ENCODE measurements around the gene MAPKAP1. TPM values are rescaled to one million over a fixed set of nuclear protein-coding genes. Genes with fewer than 3 reads are reported as not detected.

MAPKAP1 gene
- total and polyA plus RNA-seq, 9 of the 15 experiments (the other 6 are each of a cell fraction or from before 2014, with no cell fraction given): 2.6 to 82.1 (median 61.1) TPM

- no peak for ATAC-seq
- Histone ChIP-seq H3K27ac (ENCODE audit: extremely low read depth, low read depth, low read length) (no peak overlapping the region), H3K27me3 (ENCODE audit: control insufficient read depth in 2 of 2, insufficient read depth in 2 of 2, low read length in 2 of 2) (no peaks in the 10 kb centered on the region), H3K9me1 (ENCODE audit: control insufficient read depth, insufficient read depth, low read length) (no peaks in the 10 kb centered on the region), H3K4me1 (replicated peaks in 1 of 2; ENCODE audit: control insufficient read depth in 2 of 2, insufficient read depth in 2 of 2, low read length in 2 of 2) (peaks cover 12 to 16% of the 10 kb centered on the region in 2 experiments; a peak in 2 of 5 replicates), H3K36me3 (ENCODE audit: control insufficient read depth, insufficient read depth, low read length) (no peaks in the 10 kb centered on the region; the same call in 2 of the 3 replicates), H3K9me3 (replicated peaks; ENCODE audit: control insufficient read depth, insufficient read depth, low read depth, low read length) (no peaks in the 10 kb centered on the region), H3K9ac (ENCODE audit: insufficient read depth in 1 of 2, low read depth in 2 of 2, low read length in 2 of 2) (no peak overlapping the region), H3K4me2 (ENCODE audit: insufficient read depth, low read length) (no peak overlapping the region), H2AFZ (ENCODE audit: low read depth, low read length) (no peak overlapping the region), H4K20me1 (replicated peaks; ENCODE audit: control insufficient read depth, insufficient read depth, low read length) (no peaks in the 10 kb centered on the region), H3K79me2 (ENCODE audit: control insufficient read depth, insufficient read depth, low read length) (peaks cover 18% of the 10 kb centered on the region), H3K4me3 (no peak overlapping the region)
- CTCF ChIA-PET (ENCODE audit: low intra/inter-chr PET ratio): no interaction called here
- intact Hi-C loops (cut with micrococcal nuclease) (no loop called here), in situ Hi-C loops (cut with MboI) (no loop called here)
- no peak for FAIRE-seq
- no TSS peak for BruUV-seq (replicated peaks)
- 76% methylated on average over 4 of the region's 4 CpGs for WGBS (ENCODE audit: insufficient coverage, low coverage, missing lambda C conversion rate)
- peak; percentile 34 for TF ChIP-seq RBM25 (IDR thresholded peaks at IDR 0.05; ENCODE audit: low read depth, low read length, severe bottlenecking)
- no peak for TF ChIP-seq ZBED1 (IDR thresholded peaks at IDR 0.05)
- TF ChIP-seq ZNF121 (CRISPR knock-in tag; conservative IDR thresholded peaks at IDR 0.05): peak; percentile 74
- no peak for DNase-seq (ENCODE audit: extremely low read depth in 1 of 4, low spot score in 3 of 4)
- POLR2A ChIA-PET: no interaction called here
Observed at GRCh38 chr9:125687163-125687863, 19.7 kb downstream of the MAPKAP1 start.

GRCh38 chr9:125685167-125685566, 21.8 kb downstream of the MAPKAP1 start:
- BruUV-seq (replicated peaks): no TSS peak

More at GRCh38 chr9:125685167-125685566, 21.8 kb downstream of the MAPKAP1 start:
- in situ Hi-C loops (cut with MboI): no loop called here
- ChIA-PET POLR2A (interaction anchor here (0.6 kb wide), 1 partner anchor 67 kb away, joined by 3 read pairs; no protein-coding TSS in a partner anchor), CTCF (ENCODE audit: low intra/inter-chr PET ratio) (no interaction called here)
- Histone ChIP-seq H3K4me1 (replicated peaks in 1 of 2; ENCODE audit: control insufficient read depth in 2 of 2, insufficient read depth in 2 of 2, low read length in 2 of 2) (peaks cover 15 to 22% of the 10 kb centered on the region in 2 experiments; a peak in 3 of 5 replicates), H3K9me3 (replicated peaks; ENCODE audit: control insufficient read depth, insufficient read depth, low read depth, low read length) (no peaks in the 10 kb centered on the region), H3K4me3 (no peak overlapping the region), H3K79me2 (ENCODE audit: control insufficient read depth, insufficient read depth, low read length) (peaks cover 18% of the 10 kb centered on the region), H4K20me1 (replicated peaks; ENCODE audit: control insufficient read depth, insufficient read depth, low read length) (0 out of 2 replicates have a peak, but pooled peaks cover 5% of the 10 kb centered on the region), H2AFZ (ENCODE audit: low read depth, low read length) (no peak overlapping the region), H3K9me1 (ENCODE audit: control insufficient read depth, insufficient read depth, low read length) (no peaks in the 10 kb centered on the region), H3K4me2 (ENCODE audit: insufficient read depth, low read length) (no peak overlapping the region), H3K36me3 (ENCODE audit: control insufficient read depth, insufficient read depth, low read length) (no peaks in the 10 kb centered on the region; the same call in 2 of the 3 replicates), H3K9ac (ENCODE audit: insufficient read depth in 1 of 2, low read depth in 2 of 2, low read length in 2 of 2) (no peak overlapping the region), H3K27me3 (ENCODE audit: control insufficient read depth in 2 of 2, insufficient read depth in 2 of 2, low read length in 2 of 2) (no peaks in the 10 kb centered on the region), H3K27ac (ENCODE audit: extremely low read depth, low read depth, low read length) (no peak overlapping the region; the same call in 2 of the 3 replicates)
- intact Hi-C loops (cut with micrococcal nuclease): no loop called here
- DNase-seq (ENCODE audit: extremely low read depth in 1 of 4, low spot score in 3 of 4): no peak
- 92% methylated on average over 3 of the region's 3 CpGs for WGBS (ENCODE audit: insufficient coverage, low coverage, missing lambda C conversion rate)
- TF ChIP-seq SMC3 (conservative IDR thresholded peaks at IDR 0.05; ENCODE audit: insufficient read depth, low read depth, low read length) (no peak), KDM4B (IDR thresholded peaks at IDR 0.05; ENCODE audit: borderline replicate concordance in 2 of 2, low read depth in 1 of 2) (no peak), NFYB (IDR thresholded peaks at IDR 0.05; ENCODE audit: extremely low read depth, insufficient read length) (no peak), USF1 (CRISPR knock-in tag; IDR thresholded peaks at IDR 0.05) (no peak), ATF4 (CRISPR knock-in tag; IDR thresholded peaks at IDR 0.05) (no peak), RBM25 (IDR thresholded peaks at IDR 0.05; ENCODE audit: low read depth, low read length, severe bottlenecking) (no peak), DEAF1 (CRISPR knock-in tag; IDR thresholded peaks at IDR 0.05) (no peak), CHD4 (IDR thresholded peaks at IDR 0.05; ENCODE audit: insufficient read depth, insufficient replicate concordance, low read depth, low read length, poor library complexity, severe bottlenecking) (no peak), GTF2A2 (tag; IDR thresholded peaks at IDR 0.05) (no peak)
- FAIRE-seq: no peak
- no peak for ATAC-seq

All from K562 (cell line).